HG03039 (cell line): Measurements from ENCODE around the gene NELFCD.
A peak's percentile ranks its signal among the peaks of the same experiment; 100 is the strongest.

Experiments used
- ATAC-seq: cut with Tn5 transposase; IDR thresholded peaks from one replicate; pipeline ENCODE4 v1.9.1; 2021; ENCODE audit warnings: mild to moderate bottlenecking, moderate library complexity; ENCODE audit not compliant: unreplicated experiment

NELFCD gene

GRCh38 chr20:59042796-59043631, 62.0 kb downstream of the NELFCD start:
- peak; percentile 92 for ATAC-seq

DNA sequence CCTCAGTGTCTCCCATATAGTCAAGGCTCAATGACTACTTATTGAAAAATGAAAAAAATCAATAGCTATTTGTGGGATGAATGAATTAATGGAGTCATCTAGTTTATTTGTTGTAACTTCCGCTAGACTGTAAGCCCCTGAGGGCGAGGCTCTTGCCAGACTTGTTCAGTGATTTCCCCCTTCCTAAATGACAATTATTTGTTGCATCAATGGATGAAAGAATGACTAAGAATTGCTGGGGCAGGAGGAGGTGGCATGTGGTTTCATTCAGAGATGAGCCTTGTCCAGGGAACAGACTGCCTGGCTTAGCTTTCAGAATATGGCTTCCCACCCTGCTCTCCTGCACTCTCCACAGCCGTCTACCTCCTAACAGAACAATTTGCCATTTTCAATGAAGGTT, 62.6 kb downstream of the NELFCD start:
- ATAC-seq, result no peak

- ATAC-seq, result no peak
Measured at GRCh38 chr20:59044295-59044694, 63.2 kb downstream of the NELFCD start.
